ENCODE data around the gene GSX1.
"Not testable (repeated sequence)": the region's sequence is repeated elsewhere in the genome, so short reads cannot be mapped to it uniquely, and the experiment has no call there.

The GSX1 gene

DNA sequence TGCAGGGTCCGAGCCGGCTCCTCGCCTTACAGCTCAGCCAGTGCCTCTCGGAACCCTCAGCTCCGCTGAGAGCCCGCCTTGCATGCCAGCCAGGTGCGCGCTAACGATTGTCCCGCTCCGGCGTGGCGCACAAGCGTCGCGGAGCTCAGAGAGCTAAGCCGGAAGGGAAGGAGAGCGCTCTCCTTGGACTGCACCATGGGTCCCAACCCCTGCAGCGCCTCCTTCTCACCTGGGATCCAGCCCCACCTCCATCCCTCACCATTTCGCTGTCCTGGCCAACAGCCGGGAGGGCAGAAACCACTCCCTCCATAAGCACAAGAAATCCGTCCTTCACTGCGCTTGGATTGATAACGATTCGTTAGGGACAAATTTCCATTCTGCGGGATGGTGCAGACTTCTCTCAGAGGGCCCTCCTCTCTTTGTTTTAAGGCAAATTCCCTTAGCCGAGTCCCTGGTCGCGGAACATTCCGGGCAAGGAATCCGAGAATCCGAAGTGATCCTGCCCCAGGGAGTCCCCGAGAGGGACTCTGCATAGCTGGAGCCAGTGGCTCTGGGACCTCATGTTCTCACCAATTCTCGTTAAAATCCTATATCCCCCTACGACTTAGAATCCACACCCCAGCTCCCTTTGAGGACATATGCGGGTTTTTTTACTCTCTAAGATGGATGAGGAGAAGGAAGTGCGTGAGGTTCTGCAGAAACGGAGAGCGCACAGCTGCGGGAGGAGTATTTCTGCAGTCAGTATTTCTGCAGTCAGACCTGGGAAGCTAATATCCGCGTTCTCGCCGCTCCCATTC, 2.8 kb downstream of the GSX1 start:
- no peak for DNase-seq

DNA sequence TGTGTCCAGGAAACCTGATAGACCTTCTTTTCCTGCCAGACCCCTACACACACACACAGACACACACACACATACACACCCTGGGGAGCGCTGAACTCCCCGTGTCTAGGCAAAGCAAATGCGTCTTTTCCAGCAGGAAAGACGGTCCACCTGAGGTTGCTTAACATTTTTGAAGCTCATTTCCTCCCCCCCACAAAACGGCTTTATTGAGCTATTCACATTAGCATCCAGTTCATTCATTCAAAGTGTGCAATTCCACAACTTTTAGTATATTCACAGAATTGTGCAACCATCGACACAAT, 3.4 kb downstream of the GSX1 start:
- no peak for DNase-seq

DNA sequence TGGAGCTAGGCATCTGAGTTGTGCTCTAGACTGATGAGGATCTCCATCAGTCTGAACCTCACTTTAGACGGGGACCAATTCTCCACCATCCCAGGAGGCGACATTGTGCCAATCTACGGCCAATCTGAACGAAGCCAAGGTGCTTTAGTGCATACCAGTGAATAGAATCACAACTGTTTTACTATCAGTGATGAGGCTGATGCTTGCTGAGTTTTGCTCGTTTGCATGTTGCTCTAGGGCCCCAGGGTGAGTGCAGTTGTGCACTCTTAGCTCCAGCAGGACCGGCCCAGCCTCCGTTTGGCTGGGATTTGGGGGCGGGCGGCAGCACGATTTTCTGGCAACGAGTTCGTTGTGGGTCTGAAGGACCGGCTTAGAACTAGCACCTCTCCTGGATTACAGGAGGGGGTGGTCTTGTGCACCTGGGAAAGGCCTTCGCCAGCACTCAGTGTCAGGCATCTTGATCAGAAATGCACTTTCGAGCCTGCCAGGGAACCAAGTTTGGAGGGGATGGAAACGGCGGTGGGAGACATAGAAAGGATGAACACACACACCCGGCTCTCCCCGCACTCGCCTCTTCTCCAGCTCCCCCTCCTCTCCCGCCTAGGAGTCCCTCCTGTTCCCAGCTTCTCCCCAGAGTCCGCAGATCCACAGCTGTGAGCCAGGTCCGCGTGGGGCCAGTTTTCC, 4.4 kb downstream of the GSX1 start:
- DNase-seq: no peak

DNA sequence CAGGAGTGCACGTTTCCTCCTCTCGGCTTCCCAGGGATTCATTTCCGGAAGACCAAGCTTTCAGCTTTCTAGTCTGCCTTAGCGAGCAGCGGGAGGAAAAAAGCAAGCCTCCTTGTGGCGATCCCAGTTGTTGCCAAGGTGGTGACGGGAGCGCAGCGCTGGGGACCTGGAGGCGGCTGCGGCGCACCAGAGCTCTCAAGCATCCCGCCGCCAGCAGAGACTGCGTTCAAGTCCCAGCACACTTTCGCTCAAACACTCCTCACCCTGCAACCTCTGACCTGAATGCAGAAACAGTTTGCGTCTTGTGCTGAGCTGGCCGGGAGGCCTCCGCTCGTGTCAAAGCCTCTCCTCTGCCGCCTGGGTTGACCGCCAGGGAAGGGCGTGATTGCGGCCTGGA, 4.9 kb downstream of the GSX1 start:
- no peak for DNase-seq

DNA sequence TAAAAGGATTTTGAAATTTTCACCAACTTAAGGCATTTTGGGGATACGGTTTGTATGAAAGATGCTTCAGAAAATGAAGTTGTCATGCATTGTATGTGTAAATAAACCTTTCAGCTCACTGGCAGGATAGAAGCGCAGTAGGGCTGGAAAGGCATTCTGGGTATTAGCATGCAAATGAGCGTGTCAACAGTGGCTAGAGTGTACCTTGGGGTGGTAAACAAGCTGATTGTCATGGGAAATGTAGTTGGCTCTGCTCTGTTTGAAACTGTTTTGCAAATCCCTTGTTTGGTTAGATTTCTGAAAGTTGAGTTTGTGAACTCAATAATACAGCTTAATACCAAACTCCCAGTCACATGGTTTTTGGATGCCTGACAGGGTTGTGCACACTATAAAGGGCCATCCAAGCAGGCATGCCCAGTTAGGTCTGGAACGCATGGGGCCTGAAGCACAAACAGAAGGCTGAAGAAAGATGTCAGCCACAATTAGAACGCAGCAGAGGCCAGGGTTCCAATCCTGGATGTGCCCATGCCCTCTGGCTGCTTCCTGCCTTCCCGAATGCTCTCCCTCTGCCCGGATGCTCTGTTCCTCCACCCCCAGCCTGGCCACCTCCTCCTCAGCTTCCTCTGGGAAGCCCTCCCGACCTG, 14.6 kb downstream of the GSX1 start:
- DNase-seq: no peak

DNA sequence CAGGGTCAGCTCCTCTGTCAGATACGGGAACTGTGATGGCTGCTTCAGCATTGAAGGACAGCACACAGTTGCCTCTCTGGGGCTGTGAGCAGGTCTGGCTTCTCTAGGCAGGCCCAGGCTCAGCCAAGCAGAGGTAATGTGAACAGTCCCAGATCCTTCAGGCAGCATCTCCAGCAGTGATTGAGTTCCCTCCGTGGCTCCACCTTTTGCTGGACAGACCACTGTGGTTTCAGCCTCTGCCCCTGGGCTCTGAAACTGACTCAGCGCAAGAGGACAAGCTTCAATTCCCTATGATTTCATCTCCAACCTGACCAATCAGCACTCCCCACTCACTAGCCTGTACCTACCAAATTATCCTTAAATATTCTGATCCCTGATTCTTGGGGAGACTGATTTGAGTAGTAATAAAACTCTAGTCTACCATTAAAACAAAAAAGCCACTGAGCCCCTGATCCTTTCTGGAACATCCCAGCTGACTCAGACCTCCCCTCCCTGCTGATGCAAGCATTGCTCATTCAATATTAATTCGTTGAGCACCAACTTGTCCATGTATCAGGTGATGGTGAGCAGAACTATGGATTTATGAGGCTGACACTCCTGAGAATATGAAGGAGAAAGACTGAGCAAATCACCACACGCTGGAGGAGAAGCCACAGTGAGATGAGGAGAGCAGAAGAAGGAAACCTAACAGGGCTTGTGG, 16.7 kb downstream of the GSX1 start:
- no peak for DNase-seq

DNA sequence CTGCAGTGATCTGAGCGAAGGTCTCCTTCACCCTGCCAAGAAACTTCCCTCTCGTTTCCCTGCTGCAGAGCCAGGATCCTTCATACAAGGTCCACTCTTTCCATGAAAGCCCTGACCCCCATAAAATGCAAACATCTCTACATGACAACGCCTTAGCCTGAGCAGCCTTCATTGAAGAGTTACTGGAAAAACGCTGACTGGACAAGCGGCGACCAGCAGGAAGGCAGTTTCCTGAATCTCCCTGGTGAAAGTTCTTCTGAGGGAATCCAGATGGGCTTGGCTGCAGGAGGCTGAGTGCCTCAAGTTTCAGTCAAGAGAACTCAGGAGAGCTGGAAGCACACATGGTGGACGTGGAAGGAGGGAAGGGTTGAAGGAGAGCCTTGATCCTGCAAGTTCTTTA, 17.7 kb downstream of the GSX1 start:
- no peak for DNase-seq

DNA sequence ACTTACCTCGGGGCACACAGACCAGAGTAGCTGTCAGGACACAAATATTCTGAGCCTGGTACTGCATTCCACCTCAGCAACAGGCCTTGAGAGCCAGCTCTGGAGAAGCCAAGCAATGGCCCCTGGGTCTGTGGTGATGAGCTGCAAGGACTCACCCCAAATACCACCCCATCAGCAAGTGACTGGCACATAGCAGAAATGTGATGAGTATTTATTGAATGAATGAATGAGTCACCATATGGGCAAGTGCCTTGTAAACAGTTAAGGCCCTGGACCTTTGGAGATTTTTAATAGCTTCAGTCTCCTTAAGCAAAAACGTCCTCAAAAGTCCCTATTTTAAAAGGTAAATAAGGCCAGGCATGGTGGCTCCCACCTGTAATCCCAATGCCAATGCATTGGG, 18.2 kb downstream of the GSX1 start:
- no peak for DNase-seq

DNA sequence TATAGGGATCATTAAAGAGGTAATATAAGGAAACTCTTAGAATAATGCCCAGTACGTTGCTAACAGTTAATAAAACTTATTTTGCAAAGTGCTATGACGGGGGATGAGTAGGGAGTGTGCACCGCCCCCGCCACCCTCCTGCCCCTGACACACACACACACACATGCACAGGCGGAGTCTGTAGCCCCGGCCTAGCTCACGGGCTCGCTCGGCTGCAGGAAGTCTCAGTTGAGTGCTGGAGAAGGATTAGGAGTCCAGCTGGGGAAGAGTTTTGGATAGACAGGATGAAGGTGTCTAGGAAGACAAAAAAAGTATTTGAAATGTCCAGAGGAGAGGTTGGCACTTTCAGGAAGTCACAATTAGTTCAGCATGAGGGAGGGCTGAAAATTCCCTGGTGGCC, 21.5 kb downstream of the GSX1 start:
- no peak for DNase-seq

DNA sequence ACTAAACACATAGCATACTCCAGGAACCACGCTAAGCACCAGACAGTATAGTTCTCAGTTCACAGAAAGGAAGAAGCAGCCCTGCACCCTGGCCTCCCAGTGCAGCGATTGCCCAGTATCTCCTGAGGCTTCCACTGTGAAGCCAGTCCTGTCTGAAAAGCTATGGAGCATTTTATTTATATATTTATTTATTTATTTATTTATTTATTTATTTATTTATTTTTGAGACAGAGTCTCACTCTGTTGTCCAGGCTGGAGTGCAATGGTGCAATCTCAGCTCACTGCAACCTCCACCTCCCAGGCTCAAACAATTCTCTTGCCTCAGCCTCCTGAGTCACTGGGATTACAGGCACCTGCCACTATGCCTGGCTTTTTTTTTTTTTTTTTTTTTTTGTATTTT, 25.5 kb downstream of the GSX1 start:
- not testable (repeated sequence) for DNase-seq

DNA sequence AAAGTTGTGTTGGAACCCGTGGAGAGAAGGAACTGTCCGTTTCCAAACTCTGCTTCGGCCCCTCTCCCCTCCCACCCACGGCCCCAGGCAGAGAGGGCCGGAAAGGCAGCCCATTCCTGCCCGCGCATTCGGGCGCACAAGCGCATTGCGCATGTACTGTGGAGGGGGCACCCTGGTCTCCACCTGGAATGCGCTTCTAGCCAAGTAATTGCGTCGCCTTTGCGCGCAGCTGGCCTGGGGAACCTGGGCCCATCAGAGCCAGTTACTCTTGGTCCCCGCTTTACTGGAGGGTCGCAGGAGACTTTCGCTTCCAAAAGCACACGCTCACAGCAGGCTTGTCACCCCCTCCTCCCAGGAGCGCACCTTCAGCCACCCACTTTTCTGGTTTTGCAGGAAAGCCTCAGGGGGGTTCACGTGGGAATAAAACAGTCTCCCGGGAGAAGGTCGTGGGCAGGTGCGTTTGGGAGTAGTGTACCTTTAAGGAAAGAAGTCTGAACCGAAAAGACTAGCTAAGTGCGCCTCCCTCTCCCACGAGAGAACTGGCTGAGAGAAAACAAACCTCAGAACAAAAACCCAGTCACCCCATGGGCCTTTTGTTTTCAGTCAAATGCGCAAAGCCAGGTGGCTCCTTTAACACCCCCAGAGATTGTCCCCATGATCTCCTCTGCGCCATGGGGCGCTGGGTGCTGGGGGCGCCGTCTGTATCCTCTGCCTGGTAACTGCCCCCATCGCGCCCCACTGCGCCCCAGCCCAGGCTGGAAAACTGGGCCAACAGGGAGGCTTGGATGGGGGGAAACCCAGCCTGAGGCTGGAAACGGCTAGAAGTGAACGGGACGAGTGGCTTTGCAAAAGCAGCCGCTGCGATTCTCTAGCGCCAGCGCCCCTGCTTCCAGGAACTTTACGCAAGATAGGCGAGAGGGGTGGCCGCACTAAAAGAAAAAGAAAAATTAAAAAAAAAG, 28.5 kb downstream of the GSX1 start:
- DNase-seq: no peak

DNA sequence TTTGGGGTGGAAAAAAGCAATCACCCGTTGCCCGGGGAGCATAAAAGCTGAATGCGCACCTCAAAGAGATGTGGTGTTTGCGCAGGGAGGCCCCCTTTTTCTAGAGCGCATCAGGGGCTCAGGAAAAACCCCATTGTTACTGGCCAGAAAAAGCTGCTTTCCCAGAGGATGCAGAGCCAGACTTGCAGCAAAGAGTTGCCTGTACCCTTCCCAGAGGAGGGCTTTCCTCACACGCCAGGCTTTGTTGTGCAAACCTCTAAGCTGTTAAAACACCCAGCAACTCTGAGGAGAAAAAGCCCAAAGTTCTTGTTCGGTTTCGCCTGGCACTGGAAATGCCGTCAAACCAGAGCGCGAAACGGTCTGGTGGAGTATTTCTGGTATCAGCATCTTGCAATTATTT, 29.3 kb downstream of the GSX1 start:
- no peak for DNase-seq

DNA sequence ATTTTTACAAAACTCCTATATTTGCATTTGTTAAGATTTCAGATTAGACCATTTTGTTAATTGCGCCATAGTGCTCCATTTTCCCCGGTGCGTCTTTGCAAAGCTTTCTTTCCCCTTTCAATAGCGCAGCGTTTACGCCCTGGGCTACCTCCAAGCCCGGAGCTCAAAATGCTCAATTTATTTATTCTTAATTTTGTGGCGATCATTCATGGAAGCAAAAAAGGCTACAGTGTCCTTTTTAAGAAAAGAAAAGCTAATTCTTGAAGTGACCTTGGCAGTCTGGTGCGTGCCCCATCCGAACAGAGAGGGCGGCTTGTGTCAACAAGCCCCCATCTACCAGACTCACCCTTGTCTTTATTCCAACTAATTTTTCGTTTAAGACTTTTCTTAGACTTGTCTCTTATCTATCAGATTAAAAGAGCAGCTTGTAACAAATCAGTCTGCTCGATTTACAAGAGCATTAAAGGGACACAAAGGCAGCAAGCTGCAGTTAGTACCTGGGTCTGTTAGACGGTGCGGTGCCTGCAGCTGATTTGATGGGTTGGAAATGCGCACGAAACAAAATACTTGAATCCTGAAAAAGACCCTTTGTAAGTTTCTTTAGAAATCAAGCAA, 30.1 kb downstream of the GSX1 start:
- no peak for DNase-seq

DNA sequence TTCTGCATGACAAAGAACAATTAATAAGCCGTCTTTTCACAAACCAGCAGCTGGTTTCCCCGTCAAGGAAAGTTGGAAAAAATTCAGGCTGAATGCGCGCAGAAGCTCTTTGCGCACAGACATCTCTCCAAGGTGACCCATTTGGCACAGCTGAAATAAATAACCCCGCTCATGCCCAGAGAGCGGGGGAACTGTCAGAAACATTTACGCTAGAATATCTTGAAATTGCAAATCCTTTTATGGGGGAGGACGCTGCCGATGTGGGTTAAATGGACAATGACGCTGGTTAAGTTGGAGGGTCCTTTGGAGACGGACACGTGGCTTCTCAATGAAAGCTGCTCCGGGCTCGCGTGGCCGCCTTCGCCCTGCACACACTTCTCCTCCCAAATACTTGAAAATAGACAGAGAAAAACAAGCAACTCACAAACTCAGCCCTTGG, 30.6 kb downstream of the GSX1 start:
- DNase-seq: no peak

DNA sequence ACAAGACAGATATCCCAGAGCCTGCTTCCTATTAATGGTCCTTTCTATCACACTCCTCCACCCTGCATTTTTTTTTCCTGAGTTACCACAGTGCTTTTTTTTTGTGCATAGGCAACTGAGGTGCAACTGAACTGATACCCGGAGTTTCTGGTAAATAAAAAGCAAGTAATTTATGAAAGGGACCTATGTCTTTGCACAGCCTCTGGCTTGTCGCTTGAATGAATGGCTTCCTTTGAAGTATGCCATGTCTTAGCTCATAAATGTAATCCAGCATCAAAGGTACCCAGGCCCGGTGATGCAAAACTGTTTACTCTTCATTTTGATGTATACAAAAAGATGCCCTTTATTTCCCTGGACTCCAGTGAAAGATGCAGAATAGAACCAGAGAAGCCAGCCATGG, 31.8 kb downstream of the GSX1 start:
- DNase-seq: no peak

DNA sequence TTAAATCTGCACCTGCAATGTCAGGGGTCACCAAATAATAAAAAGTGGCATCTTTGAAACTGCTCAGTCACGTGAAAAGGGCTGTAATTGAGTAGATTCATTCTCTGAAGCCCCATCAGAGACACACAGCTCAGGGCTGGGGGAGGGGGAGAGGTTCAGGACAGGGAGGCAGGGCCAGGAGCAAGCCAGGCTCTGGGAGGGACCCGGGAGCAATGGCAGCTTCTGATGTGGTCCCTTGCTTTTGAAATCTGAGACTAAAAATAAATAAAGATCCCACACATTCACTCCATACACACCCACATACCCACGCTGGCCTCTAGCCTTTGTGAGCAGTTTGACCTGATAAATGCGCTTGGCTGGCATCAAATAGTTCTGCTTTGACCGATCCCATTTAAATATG, 32.8 kb downstream of the GSX1 start:
- no peak for DNase-seq

DNA sequence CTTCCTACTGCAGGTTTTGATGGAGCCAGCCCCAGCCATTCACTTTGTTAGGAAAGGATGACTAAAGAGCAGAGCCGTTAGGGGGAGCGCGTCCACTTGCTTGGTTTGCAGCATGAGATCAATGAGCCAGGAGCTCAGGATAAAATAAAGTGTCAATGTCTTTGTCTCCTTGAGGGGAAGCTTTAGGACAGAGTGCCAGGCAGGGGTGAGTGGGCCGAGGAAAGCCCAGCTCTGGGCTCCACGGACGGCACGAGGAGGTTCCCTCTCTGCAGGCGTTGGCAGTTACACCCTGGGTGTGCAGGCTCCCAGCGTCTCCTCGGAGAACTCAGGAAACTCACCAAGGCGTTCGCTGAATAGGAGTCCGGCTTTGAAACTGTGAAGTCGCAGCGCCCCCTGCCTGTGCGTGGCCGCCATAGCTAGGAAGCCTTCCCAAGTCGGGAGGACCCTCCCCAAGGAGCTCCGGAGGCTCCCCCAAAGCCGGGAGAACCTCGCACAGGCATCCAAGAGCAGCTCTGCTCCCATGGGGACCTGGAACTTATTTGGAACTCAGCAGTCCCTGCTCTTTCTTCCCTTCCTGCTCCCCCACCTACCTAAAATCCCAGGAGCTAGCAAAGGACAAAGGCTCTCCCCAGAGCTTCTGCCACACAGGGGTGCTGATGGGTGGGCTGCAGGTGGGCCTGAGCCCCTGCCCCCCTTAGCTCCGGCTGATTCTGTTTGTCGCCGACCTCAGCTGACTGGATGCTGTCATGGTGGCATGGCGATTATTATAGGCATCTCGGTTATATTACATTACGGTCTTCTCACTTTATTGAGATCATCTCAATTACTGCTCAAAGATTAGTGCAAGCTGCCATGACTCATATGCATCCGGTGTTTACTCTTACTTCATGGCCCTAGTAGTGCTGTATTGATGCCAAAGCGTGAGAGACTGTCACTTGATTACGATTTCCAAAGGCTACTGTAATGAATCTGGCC, 34.4 kb downstream of the GSX1 start:
- DNase-seq: peak; percentile 61 to 74

DNA sequence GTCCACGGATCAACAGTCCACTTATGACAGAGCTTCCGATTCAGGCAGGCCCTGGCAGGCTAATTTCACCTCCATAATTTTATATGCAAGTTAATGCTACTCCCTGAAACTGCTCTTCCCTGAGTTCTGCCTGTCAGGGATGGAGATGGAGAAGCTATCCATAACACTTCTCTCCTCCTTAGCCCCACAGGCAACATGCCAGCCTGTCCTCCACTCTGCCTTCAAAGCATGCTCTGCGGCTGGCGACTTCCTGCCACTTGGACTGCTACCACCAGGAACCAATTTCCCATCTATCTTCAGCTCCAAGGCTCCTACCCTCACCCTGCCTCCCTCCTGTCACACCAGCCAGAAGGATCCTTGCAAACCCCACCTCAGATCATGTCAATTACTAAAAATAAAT, 35.4 kb downstream of the GSX1 start:
- no peak for DNase-seq

DNA sequence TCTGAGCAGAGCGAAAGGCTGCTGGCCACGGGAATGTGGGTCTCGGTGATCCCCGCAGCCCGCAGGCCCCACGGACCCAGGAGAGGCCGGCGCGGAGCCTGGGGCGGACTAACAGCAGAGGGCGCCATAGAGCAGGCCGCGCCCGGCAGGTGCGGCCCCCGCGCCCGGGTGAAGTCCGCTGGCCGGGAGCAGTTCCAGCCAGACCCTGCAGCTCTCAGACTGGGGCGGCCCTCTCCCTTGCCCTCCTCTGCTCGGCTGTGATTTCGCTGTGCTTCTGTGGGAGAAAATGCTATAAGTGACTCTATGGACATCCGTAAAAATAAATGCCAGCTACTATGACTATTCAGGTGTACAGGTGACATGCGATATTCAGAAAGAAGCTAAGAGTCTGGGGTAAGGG, 37.7 kb downstream of the GSX1 start:
- DNase-seq: peak in 1 of 2 experiments; percentile 8

DNA sequence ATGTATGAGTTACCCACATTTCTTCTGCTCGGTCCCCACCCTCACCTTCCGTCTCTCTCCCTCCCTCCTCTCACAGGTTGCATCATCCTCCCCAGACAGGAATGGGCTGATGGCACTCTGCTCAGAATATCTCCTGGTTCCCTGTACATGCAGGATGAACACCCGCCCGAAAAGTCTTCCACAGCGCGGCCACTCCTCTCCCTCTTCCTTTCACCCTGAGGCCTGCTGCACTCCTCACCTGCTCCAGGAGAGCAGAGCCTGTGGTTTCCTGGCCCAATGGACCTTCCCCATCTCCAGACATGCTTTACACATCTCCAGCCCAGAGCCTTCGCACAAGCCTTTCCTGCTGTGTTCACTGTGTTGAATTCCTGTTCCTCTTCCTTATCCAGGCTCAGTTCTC, 40.9 kb downstream of the GSX1 start:
- no peak for DNase-seq

DNA sequence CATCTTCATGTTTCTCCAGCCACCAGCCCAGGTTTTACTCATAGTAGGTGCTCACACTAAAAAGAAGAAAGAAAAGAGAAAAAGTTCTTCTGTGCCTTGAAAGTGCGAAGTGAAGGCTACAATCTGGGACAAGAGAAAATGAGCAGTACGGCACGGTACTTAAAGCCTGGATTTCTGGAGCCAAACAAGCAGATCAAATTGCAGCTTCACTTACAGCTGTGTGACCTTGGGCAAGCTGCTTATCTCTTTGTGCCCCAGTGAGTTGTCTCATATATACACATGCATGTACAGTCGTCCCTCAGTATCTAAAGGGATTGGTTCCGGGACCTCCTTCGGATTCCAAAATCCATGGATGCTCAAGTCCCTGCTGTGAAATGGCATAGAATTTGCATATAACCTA, 41.8 kb downstream of the GSX1 start:
- no peak for DNase-seq

Measured in SW 1271 (cell line).